Fibroblast of villous mesenchyme (primary cell): ENCODE data around the gene CPT1C. TPM values are rescaled to one million over a fixed set of nuclear protein-coding genes. Genes with fewer than 3 reads are reported as not detected.

ENCODE experiments used
- DNase-seq: peaks from one replicate; pipeline ENCODE4 v3.0.0-alpha.2; 2010; ENCODE audit warnings: low read depth
- H3K4me3 ChIP-seq: 2 replicates; pipeline ENCODE4 v1.5.1; 2011; ENCODE audit warnings: low read depth, mild to moderate bottlenecking, low read length
- total RNA-seq: library from RNA; depleted of rRNA; stranded (reverse); fragments of >200 nt; gene quantifications from 2 replicates; pipeline ENCODE4 v1.2.3, GENCODE V29; 2012
- TF ChIP-seq, protein P1 (sequence below): IDR thresholded peaks from 2 replicates; pipeline ENCODE4 v1.5.1; 2012; ENCODE audit warnings: low read depth, mild to moderate bottlenecking, low read length; ENCODE audit not compliant: insufficient read depth

Gene CPT1C
- total RNA-seq, 1 donor: 32.0 TPM

GRCh38 chr19:49646586-49646985 is 44.3 kb upstream of the CPT1C start:
- DNase-seq: no peak
- TF ChIP-seq, protein P1, sequence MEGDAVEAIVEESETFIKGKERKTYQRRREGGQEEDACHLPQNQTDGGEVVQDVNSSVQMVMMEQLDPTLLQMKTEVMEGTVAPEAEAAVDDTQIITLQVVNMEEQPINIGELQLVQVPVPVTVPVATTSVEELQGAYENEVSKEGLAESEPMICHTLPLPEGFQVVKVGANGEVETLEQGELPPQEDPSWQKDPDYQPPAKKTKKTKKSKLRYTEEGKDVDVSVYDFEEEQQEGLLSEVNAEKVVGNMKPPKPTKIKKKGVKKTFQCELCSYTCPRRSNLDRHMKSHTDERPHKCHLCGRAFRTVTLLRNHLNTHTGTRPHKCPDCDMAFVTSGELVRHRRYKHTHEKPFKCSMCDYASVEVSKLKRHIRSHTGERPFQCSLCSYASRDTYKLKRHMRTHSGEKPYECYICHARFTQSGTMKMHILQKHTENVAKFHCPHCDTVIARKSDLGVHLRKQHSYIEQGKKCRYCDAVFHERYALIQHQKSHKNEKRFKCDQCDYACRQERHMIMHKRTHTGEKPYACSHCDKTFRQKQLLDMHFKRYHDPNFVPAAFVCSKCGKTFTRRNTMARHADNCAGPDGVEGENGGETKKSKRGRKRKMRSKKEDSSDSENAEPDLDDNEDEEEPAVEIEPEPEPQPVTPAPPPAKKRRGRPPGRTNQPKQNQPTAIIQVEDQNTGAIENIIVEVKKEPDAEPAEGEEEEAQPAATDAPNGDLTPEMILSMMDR: no peak
- no peak overlapping the region for H3K4me3 ChIP-seq

DNA sequence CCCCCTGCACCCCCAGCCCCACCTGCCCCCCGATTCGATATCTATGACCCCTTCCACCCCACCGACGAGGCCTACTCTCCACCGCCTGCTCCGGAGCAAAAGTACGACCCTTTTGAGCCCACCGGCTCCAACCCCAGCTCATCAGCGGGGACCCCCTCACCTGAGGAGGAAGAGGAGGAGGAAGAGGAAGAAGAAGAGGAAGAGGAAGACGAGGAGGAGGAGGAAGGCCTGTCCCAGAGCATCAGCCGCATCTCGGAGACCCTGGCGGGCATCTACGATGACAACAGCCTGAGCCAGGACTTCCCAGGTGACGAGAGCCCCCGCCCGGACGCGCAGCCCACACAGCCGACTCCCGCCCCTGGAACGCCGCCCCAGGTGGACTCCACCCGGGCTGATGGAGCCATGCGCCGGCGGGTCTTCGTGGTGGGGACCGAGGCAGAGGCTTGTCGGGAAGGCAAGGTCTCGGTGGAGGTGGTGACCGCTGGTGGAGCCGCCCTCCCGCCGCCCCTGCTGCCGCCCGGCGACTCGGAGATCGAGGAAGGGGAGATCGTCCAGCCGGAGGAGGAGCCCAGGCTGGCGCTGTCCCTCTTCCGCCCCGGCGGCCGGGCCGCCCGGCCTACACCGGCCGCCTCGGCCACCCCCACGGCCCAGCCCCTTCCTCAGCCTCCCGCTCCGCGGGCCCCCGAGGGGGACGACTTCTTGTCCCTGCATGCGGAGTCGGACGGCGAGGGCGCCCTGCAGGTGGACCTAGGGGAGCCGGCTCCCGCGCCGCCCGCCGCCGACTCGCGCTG is 39.7 kb upstream of the CPT1C start:
- H3K4me3 ChIP-seq: no peak overlapping the region
- TF ChIP-seq, protein P1: no peak
- no peak for DNase-seq

DNA sequence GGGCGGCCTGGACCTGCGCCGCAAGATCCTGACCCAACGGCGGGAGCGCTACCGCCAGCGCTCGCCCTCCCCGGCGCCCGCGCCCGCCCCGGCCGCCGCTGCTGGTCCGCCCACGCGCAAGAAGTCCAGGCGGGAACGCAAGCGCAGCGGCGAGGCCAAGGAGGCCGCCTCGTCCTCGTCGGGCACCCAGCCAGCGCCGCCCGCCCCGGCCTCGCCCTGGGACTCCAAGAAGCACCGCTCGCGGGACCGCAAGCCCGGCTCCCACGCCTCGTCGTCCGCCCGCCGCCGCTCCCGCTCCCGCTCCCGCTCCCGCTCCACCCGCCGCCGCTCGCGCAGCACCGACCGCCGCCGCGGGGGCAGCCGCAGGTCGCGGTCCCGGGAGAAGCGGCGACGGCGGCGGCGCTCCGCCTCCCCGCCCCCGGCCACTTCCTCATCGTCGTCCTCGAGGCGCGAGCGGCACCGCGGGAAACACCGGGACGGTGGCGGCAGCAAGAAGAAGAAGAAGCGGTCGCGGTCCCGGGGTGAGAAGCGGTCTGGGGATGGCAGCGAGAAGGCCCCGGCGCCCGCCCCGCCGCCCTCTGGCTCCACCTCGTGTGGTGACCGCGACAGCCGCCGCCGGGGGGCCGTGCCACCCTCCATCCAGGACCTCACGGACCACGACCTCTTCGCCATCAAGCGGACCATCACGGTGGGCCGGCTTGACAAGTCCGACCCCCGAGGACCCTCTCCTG is 38.9 kb upstream of the CPT1C start:
- TF ChIP-seq, protein P1: no peak
- DNase-seq: no peak
- no peak overlapping the region for H3K4me3 ChIP-seq

- H3K4me3 ChIP-seq: no peak overlapping the region
- TF ChIP-seq, protein P1: no peak
- no peak for DNase-seq
Measured at GRCh38 chr19:49652551-49653465, 38.1 kb upstream of the CPT1C start.

DNA sequence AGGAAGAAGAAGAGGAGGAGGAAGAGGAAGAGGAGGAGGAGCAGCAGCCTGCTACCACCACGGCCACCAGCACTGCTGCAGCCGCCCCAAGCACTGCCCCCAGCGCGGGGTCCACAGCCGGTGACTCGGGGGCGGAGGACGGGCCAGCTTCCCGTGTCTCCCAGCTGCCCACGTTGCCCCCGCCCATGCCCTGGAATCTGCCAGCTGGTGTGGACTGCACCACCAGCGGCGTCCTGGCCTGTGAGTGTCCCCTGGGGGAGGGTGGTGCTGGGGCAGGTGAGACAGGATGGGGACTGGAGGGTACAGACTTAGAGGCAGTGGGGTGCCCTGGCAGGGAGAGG is 37.5 kb upstream of the CPT1C start:
- TF ChIP-seq, protein P1: no peak
- H3K4me3 ChIP-seq: no peak overlapping the region
- no peak for DNase-seq

GRCh38 chr19:49654581-49654980 is 36.3 kb upstream of the CPT1C start:
- TF ChIP-seq, protein P1: no peak
- H3K4me3 ChIP-seq: no peak overlapping the region
- no peak for DNase-seq
